SK-N-SH (cell line): ENCODE measurements around the gene RFTN1. TPM values are rescaled to one million over a fixed set of nuclear protein-coding genes. Genes with fewer than 3 reads are reported as not detected.

ENCODE experiments used
- CTCF ChIA-PET: fragments of 300-600, 350-600 bp; formaldehyde crosslinking; extraction: SDS; loops from one replicate; lab custom pipeline; 2021; lab: Yijun Ruan, JAX
- POLR2A ChIA-PET: fragments of 350-600 bp; sonication (Branson Sonifier 250); formaldehyde crosslinking; extraction: SDS; loops from one replicate; lab custom pipeline; 2020; ENCODE audit warnings: antibody characterized with exemption, inconsistent platforms; lab: Yijun Ruan, JAX
- DNase-seq: peaks from one replicate; pipeline ENCODE4 v3.0.0; 2012
- H2AFZ ChIP-seq: fragments of 200-600 bp; sonication (generic); 2 replicates; pipeline ENCODE4 v1.8.1; 2016; ENCODE audit warnings: antibody characterized with exemption, mild to moderate bottlenecking, low read depth
- H3F3A ChIP-seq: fragments of 200-600 bp; sonication (generic); replicated peaks from 2 replicates; pipeline ENCODE3; 2016; ENCODE audit warnings: antibody characterized with exemption, mild to moderate bottlenecking; ENCODE audit not compliant: insufficient read depth
- H3K27ac ChIP-seq, 2 experiments: fragments of 200-500 bp in 1 of 2; fragments of 200-600 bp in 1 of 2; sonication (Bioruptor generic) in 1 of 2; sonication (generic), shearing (Covaris generic) in 1 of 2; 2 replicates each; pipeline versions ENCODE4 v1.5.1 to v1.6.1; 2014 to 2016; ENCODE audit warnings: low read depth in 2 of 2, inconsistent platforms in 1 of 2, low read length in 1 of 2, mild to moderate bottlenecking in 1 of 2, mixed read lengths in 1 of 2
- H3K27me3 ChIP-seq: fragments of 200-600 bp; sonication (generic), shearing (Covaris generic); 2 replicates; pipeline ENCODE4 v1.6.1; 2016; ENCODE audit warnings: mixed run types; ENCODE audit not compliant: insufficient read depth
- H3K36me3 ChIP-seq, 2 experiments: fragments of 200-500 bp in 1 of 2; fragments of 200-600 bp in 1 of 2; sonication (Bioruptor generic) in 1 of 2; sonication (generic) in 1 of 2; replicated peaks in 1 of 2; 2 replicates each; pipeline versions ENCODE3 to v1.5.1; 2014 to 2016; ENCODE audit warnings: low read length in 1 of 2, mild to moderate bottlenecking in 1 of 2; ENCODE audit not compliant: insufficient read depth in 2 of 2, control insufficient read depth in 1 of 2
- H3K4me1 ChIP-seq, 2 experiments: fragments of 200-500 bp in 1 of 2; fragments of 200-600 bp in 1 of 2; sonication (Bioruptor generic) in 1 of 2; sonication (generic), shearing (Covaris generic) in 1 of 2; 2 replicates each; pipeline versions ENCODE4 v1.5.1 to v1.6.1; 2014 to 2016; ENCODE audit warnings: low read depth in 1 of 2, low read length in 1 of 2, mixed run types in 1 of 2; ENCODE audit not compliant: insufficient read depth in 2 of 2, control insufficient read depth in 1 of 2
- H3K4me2 ChIP-seq: fragments of 200-600 bp; sonication (generic), shearing (Covaris generic); 2 replicates; pipeline ENCODE4 v1.6.1; 2017; ENCODE audit warnings: mixed run types
- H3K4me3 ChIP-seq, 2 experiments: fragments of 200-500 bp in 1 of 2; fragments of 200-600 bp in 1 of 2; sonication (Bioruptor generic) in 1 of 2; sonication (generic), shearing (Covaris generic) in 1 of 2; 2 replicates each; pipeline versions ENCODE4 v1.5.1 to v1.8.1; 2014 to 2016; ENCODE audit warnings: low read depth in 2 of 2, inconsistent platforms in 1 of 2, low read length in 1 of 2, mild to moderate bottlenecking in 1 of 2, mixed read lengths in 1 of 2, moderate library complexity in 1 of 2
- H3K79me2 ChIP-seq: fragments of 200-600 bp; sonication (generic); 2 replicates; pipeline ENCODE4 v1.8.1; 2017; ENCODE audit warnings: mild to moderate bottlenecking; ENCODE audit not compliant: insufficient read depth
- H3K9ac ChIP-seq: fragments of 200-600 bp; sonication (generic); 2 replicates; pipeline ENCODE4 v1.6.1; 2017; ENCODE audit warnings: mixed run types
- H3K9me2 ChIP-seq: fragments of 200-600 bp; sonication (generic); 2 replicates; pipeline ENCODE4 v1.6.1; 2017; ENCODE audit warnings: mixed run types
- H3K9me3 ChIP-seq: fragments of 200-600 bp; sonication (generic); 2 replicates; pipeline ENCODE4 v1.6.1; 2017; ENCODE audit warnings: mixed run types, mild to moderate bottlenecking, moderate library complexity
- H4K20me1 ChIP-seq: fragments of 200-600 bp; sonication (generic); 2 replicates; pipeline ENCODE4 v1.6.1; 2017; ENCODE audit warnings: mild to moderate bottlenecking, mixed run types; ENCODE audit not compliant: insufficient read depth
- FOSL2 ChIP-seq: IDR thresholded peaks from 2 replicates; pipeline ENCODE4 v1.4.0; 2012; ENCODE audit warnings: low read depth, mild to moderate bottlenecking, moderate library complexity, borderline replicate concordance
- FOXM1 ChIP-seq: IDR thresholded peaks from 2 replicates; pipeline ENCODE4 v1.4.0; 2012; ENCODE audit warnings: low read depth, mild to moderate bottlenecking
- GABPA ChIP-seq: IDR thresholded peaks from 2 replicates; pipeline ENCODE4 v1.4.0; 2012; ENCODE audit warnings: low read depth, mild to moderate bottlenecking
- GATA2 ChIP-seq: sonication (generic); formaldehyde crosslinking; IDR thresholded peaks from 2 replicates; pipeline ENCODE4 v1.5.0; 2020; ENCODE audit warnings: mild to moderate bottlenecking, missing genetic modification reagents
- MAX ChIP-seq: IDR thresholded peaks from 2 replicates; pipeline ENCODE4 v1.4.0; 2012; ENCODE audit warnings: low read depth
- NFIC ChIP-seq: IDR thresholded peaks from 2 replicates; pipeline ENCODE4 v1.4.0; 2012; ENCODE audit warnings: borderline replicate concordance
- PBX3 ChIP-seq: IDR thresholded peaks from 2 replicates; pipeline ENCODE4; 2012
- POLR2AphosphoS5 ChIP-seq: IDR thresholded peaks from 2 replicates; pipeline ENCODE4 v1.6.1; 2012; ENCODE audit warnings: low read depth, low read length
- RAD21 ChIP-seq: IDR thresholded peaks from 2 replicates; pipeline ENCODE4 v1.6.1; 2012; ENCODE audit warnings: mild to moderate bottlenecking, low read length
- RCOR1 ChIP-seq: fragments of 150-350 bp; IDR thresholded peaks from 2 replicates; pipeline ENCODE4 v1.6.1; 2017; ENCODE audit warnings: antibody characterized with exemption, low read length
- RFX5 ChIP-seq: IDR thresholded peaks from 2 replicates; pipeline ENCODE4 v1.6.1; 2012; ENCODE audit warnings: mild to moderate bottlenecking, improper control_type of control experiment, low read length
- RXRA ChIP-seq: IDR thresholded peaks from 2 replicates; pipeline ENCODE4 v1.4.0; 2012; ENCODE audit warnings: low read depth, mild to moderate bottlenecking, borderline replicate concordance
- SIN3A ChIP-seq: IDR thresholded peaks from 2 replicates; pipeline ENCODE4 v1.6.1; 2012; ENCODE audit warnings: low read depth, mild to moderate bottlenecking, low read length, moderate library complexity, borderline replicate concordance
- SMC3 ChIP-seq: IDR thresholded peaks from 2 replicates; pipeline ENCODE4 v1.6.1; 2012; ENCODE audit warnings: low read depth, low read length, improper control_type of control experiment
- YY1 ChIP-seq: IDR thresholded peaks from 2 replicates; pipeline ENCODE4 v1.4.0; 2012; ENCODE audit warnings: low read depth, mild to moderate bottlenecking
- WGBS: methylation state at CpG from one replicate; pipeline ENCODE4 v1.1.6; 2017; ENCODE audit warnings: low lambda C conversion rate; 5-methylcytosine and 5-hydroxymethylcytosine counted together
- polyA plus RNA-seq, 3 experiments: library from polyadenylated mRNA; depleted of rRNA; stranded (reverse); fragments of >200 nt; gene quantifications; 2 replicates each; pipeline ENCODE4 v1.2.3, GENCODE V29; 2012
- TF ChIP-seq, protein P1 (sequence below): IDR thresholded peaks from 2 replicates; pipeline ENCODE4 v1.6.1; 2012; ENCODE audit warnings: mild to moderate bottlenecking, low read depth, low read length, moderate library complexity

Gene RFTN1
- polyA plus RNA-seq, 1 of the 3 experiments (the other 2 are of a cell fraction) = 21.2 TPM

DNA sequence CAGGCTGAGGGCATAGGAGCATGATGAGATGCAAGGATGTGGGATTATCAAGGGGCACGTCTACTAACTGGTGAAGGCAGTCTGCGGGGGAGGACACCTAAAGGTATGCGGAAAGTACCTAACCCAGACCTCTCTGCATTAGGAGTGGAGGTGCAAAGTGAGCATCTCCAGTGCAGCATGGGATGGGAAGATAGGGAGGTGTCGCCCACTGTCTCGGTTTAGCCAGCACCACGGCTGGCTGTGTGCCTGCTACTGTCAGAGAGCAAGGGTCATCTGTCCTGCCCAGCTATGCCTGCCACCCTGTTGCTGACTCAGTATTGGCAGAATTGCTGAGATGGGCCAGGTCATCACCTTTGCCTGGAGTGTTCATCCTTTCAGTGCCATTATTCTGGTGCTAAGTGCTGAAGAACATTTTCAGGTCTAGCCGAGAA lies 208.4 kb downstream of the RFTN1 start (continued):
- TF ChIP-seq RAD21 (no peak), FOSL2 (no peak), NFIC (no peak), MAX (no peak), RXRA (no peak), RCOR1 (no peak)

DNA sequence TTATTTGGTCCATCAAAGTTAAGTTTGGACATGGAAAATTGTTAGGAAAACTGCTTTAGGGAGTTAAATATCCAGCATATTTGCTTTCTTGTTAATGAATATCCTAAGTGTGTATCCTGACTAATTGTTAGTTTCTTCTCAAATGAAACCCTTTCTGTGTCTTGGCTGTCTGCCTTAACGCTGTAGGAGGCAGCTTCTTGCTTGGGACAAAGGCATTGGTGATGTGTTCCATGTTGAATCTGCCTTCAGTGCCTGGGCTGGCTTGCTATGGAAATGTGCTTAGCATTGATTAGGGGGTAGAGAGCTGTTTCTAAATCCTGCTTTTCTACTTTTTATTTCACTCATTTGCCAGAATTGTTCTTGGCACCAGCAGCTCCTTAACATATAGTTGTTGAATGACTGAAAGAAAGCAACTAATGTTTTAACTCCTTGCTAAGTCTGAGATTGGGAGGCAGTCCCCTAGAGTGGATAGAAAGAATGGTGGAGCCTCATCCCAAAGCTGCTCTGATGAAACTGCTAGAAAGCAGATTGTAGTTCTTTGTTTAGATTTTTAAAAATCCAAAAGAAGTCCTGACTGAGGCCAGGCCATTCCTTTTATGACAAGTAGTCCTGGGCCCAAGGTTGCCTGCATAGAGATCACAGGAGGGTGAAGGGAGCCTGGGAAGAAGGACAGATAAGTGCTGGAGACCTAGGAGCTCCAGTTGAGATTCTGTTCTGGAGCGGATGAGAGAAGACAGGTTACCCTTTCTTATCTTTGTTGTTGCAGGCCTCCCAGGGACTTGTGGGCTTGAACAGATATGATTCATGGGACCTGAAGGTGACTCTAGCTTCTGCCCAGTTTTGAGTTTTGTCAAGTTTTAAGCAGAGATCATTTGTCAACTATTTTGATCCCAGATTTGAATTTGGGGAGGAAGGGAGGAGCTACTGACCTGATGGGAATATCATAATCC lies 209.2 kb downstream of the RFTN1 start:
- H3K4me1 ChIP-seq = peaks cover 0 to 9% of the 10 kb centered on the region in 2 experiments; a peak in 1 of 4 replicates
- no peaks in the 10 kb centered on the region for H3F3A ChIP-seq
- 93% methylated on average over 2 of the region's 2 CpGs for WGBS
- DNase-seq = no peak
- no peak overlapping the region for H3K4me2 ChIP-seq
- H3K36me3 ChIP-seq = peaks cover 15 to 49% of the 10 kb centered on the region in 2 experiments
- ChIA-PET POLR2A (no interaction called here), CTCF (interaction anchor here (0.6 to 5.8 kb wide), 5 partner anchors 13 to 246 kb away, joined by 3 to 33 read pairs (median 5); no protein-coding TSS in a partner anchor)
- no peaks in the 10 kb centered on the region for H3K27me3 ChIP-seq
- H3K4me3 ChIP-seq = no peak overlapping the region
- no peaks in the 10 kb centered on the region for H3K9me2 ChIP-seq
- H3K9ac ChIP-seq = no peak overlapping the region
- H3K27ac ChIP-seq = peak overlapping the region in 1 of 2 experiments; percentile 44; a peak in 1 of 4 replicates
- no peaks in the 10 kb centered on the region for H3K9me3 ChIP-seq
- H3K79me2 ChIP-seq = no peaks in the 10 kb centered on the region
- no peaks in the 10 kb centered on the region for H4K20me1 ChIP-seq
- H2AFZ ChIP-seq = no peak overlapping the region
- TF ChIP-seq POLR2AphosphoS5 (no peak), SMC3 (no peak)
- TF ChIP-seq, all 33 proteins: peak for 0

GRCh38 chr3:16303037-16303575 lies 210.4 kb downstream of the RFTN1 start:
- peaks cover 15 to 58% of the 10 kb centered on the region in 2 experiments for H3K36me3 ChIP-seq
- no peaks in the 10 kb centered on the region for H3K9me2 ChIP-seq
- CTCF ChIA-PET = interaction anchor here (1.3 to 5.8 kb wide), 3 partner anchors 12 to 247 kb away, joined by 3 to 33 read pairs (median 6); no protein-coding TSS in a partner anchor
- POLR2A ChIA-PET = no interaction called here
- no peak overlapping the region for H3K9ac ChIP-seq
- no peaks in the 10 kb centered on the region for H4K20me1 ChIP-seq
- no peak overlapping the region for H2AFZ ChIP-seq
- DNase-seq = no peak
- H3K79me2 ChIP-seq = no peaks in the 10 kb centered on the region
- peaks cover 0 to 9% of the 10 kb centered on the region in 2 experiments; a peak in 1 of 4 replicates for H3K4me1 ChIP-seq
- H3K4me3 ChIP-seq = no peak overlapping the region
- H3K27ac ChIP-seq = peak overlapping the region in 1 of 2 experiments; percentile 24; a peak in 2 of 4 replicates
- H3K4me2 ChIP-seq = no peak overlapping the region
- no peak for TF ChIP-seq FOXM1
- no peak for TF ChIP-seq GATA2 (CRISPR knock-in tag)
- no peak for TF ChIP-seq RFX5
- TF ChIP-seq, protein P1, sequence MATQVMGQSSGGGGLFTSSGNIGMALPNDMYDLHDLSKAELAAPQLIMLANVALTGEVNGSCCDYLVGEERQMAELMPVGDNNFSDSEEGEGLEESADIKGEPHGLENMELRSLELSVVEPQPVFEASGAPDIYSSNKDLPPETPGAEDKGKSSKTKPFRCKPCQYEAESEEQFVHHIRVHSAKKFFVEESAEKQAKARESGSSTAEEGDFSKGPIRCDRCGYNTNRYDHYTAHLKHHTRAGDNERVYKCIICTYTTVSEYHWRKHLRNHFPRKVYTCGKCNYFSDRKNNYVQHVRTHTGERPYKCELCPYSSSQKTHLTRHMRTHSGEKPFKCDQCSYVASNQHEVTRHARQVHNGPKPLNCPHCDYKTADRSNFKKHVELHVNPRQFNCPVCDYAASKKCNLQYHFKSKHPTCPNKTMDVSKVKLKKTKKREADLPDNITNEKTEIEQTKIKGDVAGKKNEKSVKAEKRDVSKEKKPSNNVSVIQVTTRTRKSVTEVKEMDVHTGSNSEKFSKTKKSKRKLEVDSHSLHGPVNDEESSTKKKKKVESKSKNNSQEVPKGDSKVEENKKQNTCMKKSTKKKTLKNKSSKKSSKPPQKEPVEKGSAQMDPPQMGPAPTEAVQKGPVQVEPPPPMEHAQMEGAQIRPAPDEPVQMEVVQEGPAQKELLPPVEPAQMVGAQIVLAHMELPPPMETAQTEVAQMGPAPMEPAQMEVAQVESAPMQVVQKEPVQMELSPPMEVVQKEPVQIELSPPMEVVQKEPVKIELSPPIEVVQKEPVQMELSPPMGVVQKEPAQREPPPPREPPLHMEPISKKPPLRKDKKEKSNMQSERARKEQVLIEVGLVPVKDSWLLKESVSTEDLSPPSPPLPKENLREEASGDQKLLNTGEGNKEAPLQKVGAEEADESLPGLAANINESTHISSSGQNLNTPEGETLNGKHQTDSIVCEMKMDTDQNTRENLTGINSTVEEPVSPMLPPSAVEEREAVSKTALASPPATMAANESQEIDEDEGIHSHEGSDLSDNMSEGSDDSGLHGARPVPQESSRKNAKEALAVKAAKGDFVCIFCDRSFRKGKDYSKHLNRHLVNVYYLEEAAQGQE = no peak
- no peak for TF ChIP-seq YY1
- no peak for TF ChIP-seq PBX3
- no peak for TF ChIP-seq SIN3A
- TF ChIP-seq NFIC = no peak
- TF ChIP-seq GABPA = no peak
- H3F3A ChIP-seq = no peaks in the 10 kb centered on the region
- no peaks in the 10 kb centered on the region for H3K9me3 ChIP-seq
- H3K27me3 ChIP-seq = no peaks in the 10 kb centered on the region
- WGBS = 91% methylated on average over 2 of the region's 2 CpGs
